Amniotic stem cell (primary cell): ENCODE measurements around the gene CBR4.
"Not testable (repeated sequence)": the region's sequence is repeated elsewhere in the genome, so short reads cannot be mapped to it uniquely, and the experiment has no call there.

Experiments
- DNase-seq: peaks from one replicate; lab custom pipeline; 2025; lab: John Stamatoyannopoulos, UW

The CBR4 gene

DNA sequence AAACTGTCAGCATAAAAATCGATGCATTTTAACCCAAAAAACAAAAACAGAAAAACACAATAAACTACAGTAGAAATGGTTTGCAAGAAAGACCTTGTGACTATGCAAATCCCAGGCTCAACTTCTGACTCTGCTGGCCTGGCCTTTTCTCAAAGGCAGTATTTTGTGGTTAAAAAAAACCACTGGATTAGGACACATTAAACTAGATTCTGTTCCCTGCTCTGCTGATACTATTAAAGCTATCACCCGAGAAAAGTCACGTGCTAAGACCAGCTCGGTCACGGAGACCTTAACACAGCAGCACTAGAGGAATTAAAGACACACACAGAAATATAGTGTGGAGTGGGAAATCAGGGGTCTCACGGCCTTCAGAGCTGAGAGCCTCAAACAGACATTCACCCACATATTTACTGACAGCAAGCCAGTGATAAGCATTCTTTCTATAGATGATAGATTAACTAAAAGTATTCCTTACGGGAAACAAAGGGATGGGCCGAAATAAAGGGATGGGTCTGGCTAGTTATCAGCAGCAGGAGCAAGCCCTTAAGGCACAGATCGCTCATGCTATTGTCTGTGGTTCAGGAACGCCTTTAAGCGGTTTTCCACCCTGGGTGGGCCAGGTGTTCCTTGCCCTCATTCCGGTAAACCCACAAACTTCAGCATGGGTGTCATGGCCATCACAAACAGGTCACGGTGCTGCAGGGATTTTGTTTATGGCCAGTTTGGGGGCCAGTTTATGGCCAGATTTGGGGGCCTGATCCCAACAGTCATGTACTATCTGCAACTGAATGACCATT, 16.1 kb downstream of the CBR4 start:
- DNase-seq, result no peak

DNA sequence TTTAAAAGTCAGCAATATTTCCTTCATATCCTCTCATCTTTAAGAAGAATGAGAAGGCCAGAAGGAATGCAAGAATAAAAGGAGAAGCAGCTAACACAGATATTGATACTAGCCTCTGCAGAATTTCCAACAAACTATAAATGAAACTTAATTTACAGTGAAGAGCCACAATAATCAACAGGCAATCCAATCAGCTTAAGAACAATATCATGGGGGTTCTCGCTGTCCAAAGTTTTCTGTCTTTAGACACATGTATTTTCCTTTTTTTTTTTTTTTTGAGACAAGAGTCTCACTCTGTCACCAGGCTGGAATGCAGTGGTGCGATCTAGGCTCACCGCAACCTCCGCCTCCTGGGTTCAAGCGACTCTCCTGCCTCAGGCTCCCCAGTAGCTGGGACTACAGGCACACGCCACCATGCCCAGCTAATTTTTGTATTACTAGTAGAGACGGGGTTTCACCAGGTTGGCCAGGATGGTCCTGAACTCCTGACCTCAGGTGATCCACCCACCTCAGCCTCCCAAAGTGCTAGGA, 17.0 kb downstream of the CBR4 start:
- DNase-seq, result not testable (repeated sequence)

DNA sequence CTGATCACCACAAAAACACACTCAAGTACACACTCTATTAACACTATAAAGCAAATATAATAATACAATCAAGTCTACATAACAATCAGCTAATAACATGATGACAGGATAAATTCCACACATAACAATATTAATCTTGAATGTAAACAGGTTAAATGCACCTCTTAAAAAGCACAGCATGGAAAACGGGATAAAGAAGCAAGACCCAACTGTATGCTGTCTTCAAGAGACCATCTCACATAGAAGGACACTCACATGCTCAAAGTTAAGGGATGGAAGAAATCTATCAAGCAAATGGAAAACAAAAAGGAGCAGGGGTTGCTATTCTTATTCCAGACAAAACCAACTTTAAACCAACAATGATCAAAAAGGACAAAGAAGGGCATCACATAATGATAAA, 28.1 kb downstream of the CBR4 start:
- no peak for DNase-seq

DNA sequence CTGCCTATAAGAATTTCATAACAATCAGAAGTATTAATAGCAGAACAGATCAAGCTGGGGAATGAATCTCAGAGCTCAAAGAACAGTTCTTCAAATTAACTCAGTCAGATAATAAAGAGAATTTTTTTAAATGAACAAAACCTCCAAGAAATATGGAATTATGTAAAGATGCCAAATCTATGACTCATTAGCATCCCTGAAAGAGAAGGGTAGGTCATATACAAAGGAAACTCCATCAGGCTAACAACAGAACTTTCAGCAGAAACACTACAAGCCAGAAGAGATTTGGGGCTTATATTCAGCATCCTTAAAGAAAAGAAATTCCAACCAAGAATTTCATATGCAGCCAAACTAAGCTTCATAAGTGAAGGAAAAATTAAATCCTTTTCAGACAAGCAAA, 28.6 kb downstream of the CBR4 start:
- no peak for DNase-seq

DNA sequence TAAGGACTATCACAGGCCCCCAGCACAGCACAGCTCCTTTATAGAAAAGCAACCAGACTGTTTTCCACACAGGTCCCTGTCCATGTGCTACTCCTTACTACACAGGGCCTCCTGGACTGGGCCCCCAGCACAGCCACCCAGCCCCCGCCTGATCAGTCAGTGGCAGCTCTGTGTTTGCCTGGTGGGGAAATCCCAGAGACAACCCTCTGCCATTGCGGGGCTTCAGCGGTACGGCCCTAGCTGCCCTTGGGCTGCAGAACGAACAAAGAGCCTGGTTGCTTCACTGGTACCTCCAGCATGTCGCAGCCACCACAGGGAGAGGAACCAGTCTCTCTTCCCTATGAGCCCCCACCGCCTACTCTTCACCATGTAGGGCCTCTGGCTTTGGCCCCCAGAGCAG, 30.7 kb downstream of the CBR4 start:
- DNase-seq, result no peak

DNA sequence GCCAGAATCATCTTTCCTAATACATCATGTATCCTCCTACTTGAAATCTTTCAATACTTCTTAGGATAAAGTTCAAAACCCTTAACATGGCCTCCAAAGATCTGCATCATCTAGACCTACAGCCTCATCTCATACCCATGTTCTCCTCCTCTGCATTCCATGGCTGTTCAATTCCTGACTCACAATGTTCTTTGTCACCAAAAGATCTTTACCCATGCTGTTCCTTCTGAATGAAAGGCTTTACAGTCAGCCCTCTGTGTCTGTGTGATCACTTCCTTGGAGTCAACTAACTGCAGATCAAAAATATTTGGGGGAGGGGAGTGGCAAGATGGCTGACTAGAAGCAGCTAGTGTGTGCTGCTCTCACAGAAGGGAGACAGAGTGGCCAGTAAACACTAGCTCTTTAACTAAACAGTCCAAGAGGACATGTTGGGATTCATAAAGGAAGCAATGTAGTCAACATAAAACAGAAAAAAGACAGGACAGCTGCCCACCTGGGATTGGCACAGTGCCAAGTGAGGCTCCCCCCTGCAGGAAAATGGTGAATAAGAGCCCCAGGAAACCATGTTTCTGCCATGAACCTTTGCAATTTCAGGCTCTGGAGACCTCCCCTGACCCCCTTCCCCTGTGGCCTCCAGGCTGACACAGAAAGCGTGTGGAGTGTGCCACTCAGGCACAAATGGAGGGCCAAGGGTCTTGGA, 31.9 kb downstream of the CBR4 start:
- DNase-seq, result no peak

DNA sequence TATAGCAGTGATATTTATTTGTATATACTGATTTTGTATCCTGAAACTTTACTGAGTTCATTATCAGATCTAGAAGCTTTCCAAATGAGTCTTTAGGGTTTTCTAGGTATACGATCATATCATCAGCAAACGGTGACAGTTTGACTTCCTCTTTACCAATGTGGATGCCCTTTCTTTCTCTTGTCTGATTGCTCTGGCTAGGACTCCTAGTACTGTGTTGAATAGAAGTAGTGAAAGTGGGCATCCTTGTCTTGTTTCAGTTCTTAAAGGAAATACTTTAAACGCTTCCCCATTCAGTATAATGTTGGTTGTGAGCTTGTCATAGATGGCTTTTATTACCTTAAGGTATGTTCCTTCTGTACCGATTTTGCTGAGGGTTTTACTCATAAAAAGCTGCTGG, 37.5 kb downstream of the CBR4 start:
- DNase-seq, result no peak

DNA sequence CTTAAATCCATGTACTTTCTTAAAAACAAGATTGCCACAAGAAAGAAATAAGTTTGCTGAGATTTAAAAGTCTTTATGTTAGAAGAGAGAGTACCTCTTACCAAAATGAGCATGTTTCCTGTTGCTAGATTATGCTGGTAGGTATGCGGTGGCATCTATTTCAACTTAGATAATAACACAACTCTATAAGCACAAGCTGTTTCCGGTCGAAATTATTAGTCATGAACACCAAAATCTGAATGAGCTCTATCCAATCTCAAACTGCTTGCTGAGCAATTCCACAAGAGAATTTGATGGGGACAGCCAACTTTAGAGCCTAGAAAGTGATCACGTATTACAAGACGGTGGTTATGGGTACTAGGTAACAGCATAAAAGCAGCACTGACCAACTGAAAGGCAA, 49.3 kb downstream of the CBR4 start:
- no peak for DNase-seq

DNA sequence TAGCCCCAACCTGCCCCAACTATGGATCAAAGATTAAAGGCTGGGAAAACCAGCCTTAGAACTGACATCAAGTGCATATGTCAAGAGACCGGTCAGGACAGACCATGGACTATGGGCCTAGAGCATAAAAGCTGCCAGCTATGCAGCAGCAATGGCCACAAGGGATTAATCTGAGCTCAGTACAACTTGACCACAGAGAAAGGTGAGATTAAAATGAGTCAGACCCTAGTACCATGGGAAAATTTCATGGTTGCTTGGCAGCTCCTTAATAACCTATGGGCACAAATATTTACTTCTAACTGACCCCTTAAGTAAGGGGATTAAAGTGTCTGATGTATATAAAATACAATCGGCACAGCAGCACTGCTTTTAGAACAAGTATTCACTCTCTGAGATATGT, 54.4 kb downstream of the CBR4 start:
- DNase-seq, result no peak

DNA sequence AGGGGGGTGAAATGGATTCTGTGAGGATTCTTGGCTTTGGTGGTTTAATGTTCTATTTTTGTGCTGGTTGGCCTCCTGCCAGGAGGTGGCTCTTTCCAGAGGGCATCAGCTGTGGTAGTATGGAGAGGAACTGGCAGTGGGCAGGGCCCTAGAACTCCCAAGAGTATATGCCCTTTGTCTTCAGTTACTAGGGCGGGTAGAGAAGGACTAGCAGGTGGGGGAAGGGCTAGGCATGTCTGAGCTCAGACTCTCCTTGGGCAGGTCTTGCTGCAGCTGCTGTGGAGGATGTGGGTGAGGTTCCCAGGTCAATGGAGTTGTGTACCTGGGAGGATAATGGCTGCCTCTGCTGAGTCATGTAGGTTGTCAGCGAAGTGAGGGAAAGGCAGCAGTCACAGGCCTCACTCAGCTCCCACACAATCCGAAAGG, 57.2 kb downstream of the CBR4 start:
- DNase-seq, result not testable (repeated sequence)

DNA sequence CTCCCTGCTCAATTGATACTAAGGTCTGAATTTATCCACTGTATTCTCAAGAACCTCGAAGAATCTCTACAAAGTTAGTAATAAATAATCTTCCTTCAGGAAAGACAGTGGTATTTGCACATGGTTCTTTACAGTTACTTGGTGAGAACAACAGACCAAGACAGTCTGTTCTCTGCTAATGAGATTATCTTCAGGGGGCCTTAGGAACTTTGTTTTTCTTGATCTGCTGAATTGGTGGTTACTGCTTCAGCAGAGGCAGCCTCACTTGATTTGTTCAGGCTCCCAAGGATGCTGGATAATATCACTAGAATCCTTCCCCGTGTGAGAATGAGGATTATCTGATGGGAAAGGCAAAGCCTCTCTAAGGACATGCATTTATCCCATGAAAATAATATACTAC, 64.8 kb downstream of the CBR4 start:
- no peak for DNase-seq

DNA sequence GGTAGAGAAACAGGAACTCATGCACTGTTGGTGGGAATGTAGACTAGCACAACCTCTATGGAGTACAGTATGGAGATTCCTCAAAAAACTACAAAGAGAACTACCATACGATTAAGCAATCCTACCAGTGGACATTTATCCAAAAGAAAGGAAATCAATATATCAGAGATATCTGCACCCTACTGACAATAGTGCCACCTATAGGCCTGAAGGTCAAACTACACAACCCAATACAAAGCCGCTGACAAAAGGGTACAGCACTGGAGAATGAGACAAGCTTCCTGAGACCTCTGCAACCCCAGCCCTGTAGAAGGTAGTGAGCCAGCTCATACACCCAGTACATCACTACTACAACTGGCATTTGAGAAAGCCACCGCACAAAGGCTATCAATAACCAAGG, 67.1 kb downstream of the CBR4 start:
- no peak for DNase-seq
